NCI-H2171 treated with DMSO at 0.1 percent for 48 hours (cell line): ENCODE data around the gene CNIH4.
"Not testable (repeated sequence)": the region's sequence is repeated elsewhere in the genome, so short reads cannot be mapped to it uniquely, and the experiment has no call there.

ENCODE experiments used
- DNase-seq: peaks from one replicate; lab custom pipeline; 2025; lab: John Stamatoyannopoulos, UW

CNIH4 gene

GRCh38 chr1:224348137-224348536 lies 8.5 kb upstream of the CNIH4 start:
- no peak for DNase-seq

GRCh38 chr1:224349716-224350115 lies 7.0 kb upstream of the CNIH4 start:
- DNase-seq, result not testable (repeated sequence)

GRCh38 chr1:224352436-224353085 lies 4.1 kb upstream of the CNIH4 start:
- DNase-seq, result not testable (repeated sequence)

- no peak for DNase-seq
These were observed 2.4 kb upstream of the CNIH4 start for GRCh38 chr1:224353975-224354925.

- DNase-seq, result no peak
These were observed 996 bp downstream of the CNIH4 start for GRCh38 chr1:224357626-224358124.

GRCh38 chr1:224358237-224358636 lies 1.6 kb downstream of the CNIH4 start:
- DNase-seq, result no peak

GRCh38 chr1:224359207-224359606 lies 2.5 kb downstream of the CNIH4 start:
- DNase-seq, result no peak

GRCh38 chr1:224368409-224368808 lies 11.7 kb downstream of the CNIH4 start:
- DNase-seq, result no peak

- no peak for DNase-seq
These were observed 16.4 kb downstream of the CNIH4 start for GRCh38 chr1:224373008-224373590.

- DNase-seq, result no peak
These were observed 18.4 kb downstream of the CNIH4 start for GRCh38 chr1:224375059-224375458.

GRCh38 chr1:224377676-224378006 lies 21.0 kb downstream of the CNIH4 start:
- DNase-seq, result no peak

GRCh38 chr1:224378855-224379631 lies 22.4 kb downstream of the CNIH4 start:
- no peak for DNase-seq

GRCh38 chr1:224380003-224380402 lies 23.3 kb downstream of the CNIH4 start:
- no peak for DNase-seq

- DNase-seq, result no peak
These were observed 25.3 kb downstream of the CNIH4 start for GRCh38 chr1:224381880-224382548.

GRCh38 chr1:224383218-224383617 lies 26.5 kb downstream of the CNIH4 start:
- no peak for DNase-seq

- DNase-seq, result no peak
These were observed 30.7 kb downstream of the CNIH4 start for GRCh38 chr1:224387302-224387912.

GRCh38 chr1:224387943-224388342 lies 31.3 kb downstream of the CNIH4 start:
- DNase-seq, result no peak

GRCh38 chr1:224390517-224390916 lies 33.8 kb downstream of the CNIH4 start:
- no peak for DNase-seq

GRCh38 chr1:224392411-224393249 lies 36.0 kb downstream of the CNIH4 start:
- DNase-seq, result no peak

GRCh38 chr1:224393294-224393693 lies 36.6 kb downstream of the CNIH4 start:
- no peak for DNase-seq
